ENCODE data around the gene PYDC2.

- TF ChIP-seq, protein P1, sequence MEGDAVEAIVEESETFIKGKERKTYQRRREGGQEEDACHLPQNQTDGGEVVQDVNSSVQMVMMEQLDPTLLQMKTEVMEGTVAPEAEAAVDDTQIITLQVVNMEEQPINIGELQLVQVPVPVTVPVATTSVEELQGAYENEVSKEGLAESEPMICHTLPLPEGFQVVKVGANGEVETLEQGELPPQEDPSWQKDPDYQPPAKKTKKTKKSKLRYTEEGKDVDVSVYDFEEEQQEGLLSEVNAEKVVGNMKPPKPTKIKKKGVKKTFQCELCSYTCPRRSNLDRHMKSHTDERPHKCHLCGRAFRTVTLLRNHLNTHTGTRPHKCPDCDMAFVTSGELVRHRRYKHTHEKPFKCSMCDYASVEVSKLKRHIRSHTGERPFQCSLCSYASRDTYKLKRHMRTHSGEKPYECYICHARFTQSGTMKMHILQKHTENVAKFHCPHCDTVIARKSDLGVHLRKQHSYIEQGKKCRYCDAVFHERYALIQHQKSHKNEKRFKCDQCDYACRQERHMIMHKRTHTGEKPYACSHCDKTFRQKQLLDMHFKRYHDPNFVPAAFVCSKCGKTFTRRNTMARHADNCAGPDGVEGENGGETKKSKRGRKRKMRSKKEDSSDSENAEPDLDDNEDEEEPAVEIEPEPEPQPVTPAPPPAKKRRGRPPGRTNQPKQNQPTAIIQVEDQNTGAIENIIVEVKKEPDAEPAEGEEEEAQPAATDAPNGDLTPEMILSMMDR (IDR thresholded peaks at IDR 0.05) = no peak
- TF ChIP-seq POLR2AphosphoS5 (IDR thresholded peaks at IDR 0.05) = no peak
Observed at GRCh38 chr3:191431160-191431822, 29.7 kb upstream of the PYDC2 start.

Measured in transverse colon (tissue), 4 donors.